NT2/D1 (cell line): ENCODE data around the gene ZSWIM5.

Experiments used
- DNase-seq: peaks from one replicate; pipeline ENCODE4 v3.0.0-alpha.2; 2011; ENCODE audit warnings: low read depth, low spot score
- H3K27me3 ChIP-seq: 2 replicates; pipeline ENCODE4 v1.6.0; 2011; ENCODE audit warnings: mild to moderate bottlenecking; ENCODE audit not compliant: insufficient read length, insufficient read depth
- H3K36me3 ChIP-seq: 2 replicates; pipeline ENCODE4 v1.6.1; 2011; ENCODE audit warnings: mild to moderate bottlenecking, low read length, mixed read lengths; ENCODE audit not compliant: insufficient read depth, insufficient read length
- H3K4me1 ChIP-seq: 2 replicates; pipeline ENCODE4 v1.5.1; 2011; ENCODE audit not compliant: insufficient read depth, insufficient read length
- H3K4me3 ChIP-seq: 2 replicates; pipeline ENCODE4 v1.5.1; 2011; ENCODE audit warnings: low read depth; ENCODE audit not compliant: insufficient read length
- H3K9ac ChIP-seq: 2 replicates; pipeline ENCODE4 v1.6.0; 2011; ENCODE audit warnings: low read depth; ENCODE audit not compliant: insufficient read length
- H3K9me3 ChIP-seq: 2 replicates; pipeline ENCODE4 v1.5.1; 2011; ENCODE audit warnings: mild to moderate bottlenecking, low read length; ENCODE audit not compliant: insufficient read depth
- SUZ12 ChIP-seq: IDR thresholded peaks from 2 replicates; pipeline ENCODE4 v1.6.1; 2011; ENCODE audit not compliant: insufficient read length, insufficient read depth; ENCODE audit errors: extremely low read depth
- YY1 ChIP-seq: IDR thresholded peaks from 2 replicates; pipeline ENCODE4 v1.6.1; 2011; ENCODE audit not compliant: insufficient read length, insufficient read depth
- ZNF274 ChIP-seq: IDR thresholded peaks from 2 replicates; pipeline ENCODE4 v1.6.1; 2011; ENCODE audit warnings: mild to moderate bottlenecking, low read depth, low read length

ZSWIM5 gene

DNA sequence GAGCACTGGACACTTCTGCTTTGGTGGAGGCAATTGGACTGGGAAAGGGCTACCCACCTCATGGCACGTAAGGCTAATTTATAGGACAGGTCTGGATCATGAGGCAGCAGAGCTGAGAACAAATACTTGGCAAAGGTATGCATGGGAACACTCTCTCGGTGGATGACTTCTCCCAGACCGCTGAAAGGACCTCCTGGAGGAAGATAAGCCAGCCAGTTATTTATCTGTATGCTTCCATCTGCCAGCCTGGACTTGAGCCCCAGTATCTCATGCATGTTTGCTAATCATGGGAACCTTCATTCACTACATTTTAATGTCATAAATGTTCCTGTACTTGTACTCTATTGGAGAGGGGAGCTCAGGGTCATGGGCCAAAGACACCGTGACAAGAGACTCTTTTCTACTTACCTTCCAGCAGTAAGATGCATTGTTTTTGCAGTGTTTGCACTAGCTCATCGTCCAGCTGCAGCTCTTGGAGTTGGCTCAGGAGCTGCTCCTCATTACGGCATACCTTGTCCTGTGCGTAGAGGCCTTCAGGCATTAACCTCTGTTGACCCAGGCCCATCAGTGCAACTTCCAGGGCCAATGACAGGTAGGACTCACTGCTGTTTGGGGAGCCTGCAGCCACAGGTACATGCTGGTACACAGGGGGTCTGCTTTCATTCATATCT is 170.6 kb downstream of the ZSWIM5 start:
- no peak overlapping the region for H3K4me3 ChIP-seq
- no peaks in the 10 kb centered on the region for H3K9me3 ChIP-seq
- H3K36me3 ChIP-seq: no peaks in the 10 kb centered on the region
- no peaks in the 10 kb centered on the region for H3K4me1 ChIP-seq
- TF ChIP-seq YY1: no peak
- no peak for TF ChIP-seq SUZ12
- no peak for TF ChIP-seq ZNF274
- DNase-seq: no peak
- H3K27me3 ChIP-seq: no peaks in the 10 kb centered on the region
- no peak overlapping the region for H3K9ac ChIP-seq

DNA sequence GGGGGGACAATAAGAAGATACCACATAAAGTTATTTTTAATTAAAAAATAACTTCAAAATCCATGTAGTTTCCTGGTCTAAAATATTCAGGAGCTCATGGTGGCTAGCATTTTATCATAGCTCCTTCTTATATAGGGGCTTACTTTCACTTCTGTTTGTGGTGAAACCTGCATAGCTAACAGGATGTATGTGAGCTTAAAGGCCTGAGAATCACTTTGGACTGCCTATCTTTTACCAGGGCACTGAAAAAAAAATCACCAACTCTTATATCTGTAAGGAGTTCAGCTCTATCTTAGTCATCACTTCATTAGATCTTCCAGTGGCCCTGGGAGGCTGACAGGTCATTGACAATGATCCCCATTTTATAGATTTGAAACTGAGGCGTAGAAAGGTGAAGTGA is 173.0 kb downstream of the ZSWIM5 start:
- Histone ChIP-seq H3K9ac (no peak overlapping the region), H3K36me3 (no peaks in the 10 kb centered on the region), H3K4me1 (no peaks in the 10 kb centered on the region), H3K27me3 (no peaks in the 10 kb centered on the region), H3K4me3 (no peak overlapping the region), H3K9me3 (no peaks in the 10 kb centered on the region)
- no peak for TF ChIP-seq ZNF274
- no peak for TF ChIP-seq SUZ12
- TF ChIP-seq YY1: no peak
- no peak for DNase-seq

DNA sequence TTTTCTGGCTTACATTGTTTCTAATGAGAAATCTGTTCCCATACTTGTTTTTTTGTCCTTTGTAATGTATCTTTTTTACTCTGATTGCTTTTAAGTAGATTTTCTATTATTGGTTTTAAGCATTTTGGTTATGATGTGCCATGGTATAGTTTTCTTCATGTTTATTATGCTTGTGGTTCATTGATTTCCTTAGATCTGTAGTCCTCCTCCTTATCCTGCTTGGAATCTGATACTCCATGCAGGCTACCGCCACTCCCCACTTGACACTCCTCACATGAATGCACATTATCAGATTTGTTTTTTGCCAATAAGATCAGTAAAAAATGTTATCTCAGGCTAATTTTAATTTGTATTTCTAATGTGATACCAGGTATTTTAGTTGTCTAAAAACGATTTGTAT is 173.6 kb downstream of the ZSWIM5 start:
- no peaks in the 10 kb centered on the region for H3K4me1 ChIP-seq
- H3K4me3 ChIP-seq: no peak overlapping the region
- H3K27me3 ChIP-seq: no peaks in the 10 kb centered on the region
- no peak for DNase-seq
- no peak overlapping the region for H3K9ac ChIP-seq
- H3K36me3 ChIP-seq: no peaks in the 10 kb centered on the region
- TF ChIP-seq ZNF274: no peak
- no peak for TF ChIP-seq SUZ12
- TF ChIP-seq YY1: no peak
- no peaks in the 10 kb centered on the region for H3K9me3 ChIP-seq

DNA sequence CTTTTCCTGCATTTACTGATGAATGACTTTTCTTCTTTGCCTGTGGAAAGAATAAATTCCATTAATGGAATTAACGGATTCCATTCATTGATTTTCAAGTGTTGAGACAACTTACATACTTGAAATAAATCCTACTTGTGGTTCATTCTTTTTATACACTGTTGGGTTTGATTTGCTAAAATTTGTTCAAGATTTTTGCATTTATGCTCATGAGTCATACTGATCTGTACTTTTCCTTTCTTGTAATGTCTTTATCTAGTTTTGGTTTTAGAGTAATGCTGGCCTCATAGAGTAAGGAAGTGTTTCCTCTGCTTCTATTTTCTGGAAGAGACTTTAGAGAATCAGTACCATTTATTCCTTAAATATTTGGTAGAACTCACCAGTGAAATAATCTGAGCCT is 180.0 kb downstream of the ZSWIM5 start:
- TF ChIP-seq YY1 (no peak), SUZ12 (no peak), ZNF274 (no peak)
- no peaks in the 10 kb centered on the region for H3K36me3 ChIP-seq
- no peaks in the 10 kb centered on the region for H3K9me3 ChIP-seq
- H3K9ac ChIP-seq: no peak overlapping the region
- no peak overlapping the region for H3K4me3 ChIP-seq
- no peaks in the 10 kb centered on the region for H3K4me1 ChIP-seq
- DNase-seq: no peak
- H3K27me3 ChIP-seq: no peaks in the 10 kb centered on the region

DNA sequence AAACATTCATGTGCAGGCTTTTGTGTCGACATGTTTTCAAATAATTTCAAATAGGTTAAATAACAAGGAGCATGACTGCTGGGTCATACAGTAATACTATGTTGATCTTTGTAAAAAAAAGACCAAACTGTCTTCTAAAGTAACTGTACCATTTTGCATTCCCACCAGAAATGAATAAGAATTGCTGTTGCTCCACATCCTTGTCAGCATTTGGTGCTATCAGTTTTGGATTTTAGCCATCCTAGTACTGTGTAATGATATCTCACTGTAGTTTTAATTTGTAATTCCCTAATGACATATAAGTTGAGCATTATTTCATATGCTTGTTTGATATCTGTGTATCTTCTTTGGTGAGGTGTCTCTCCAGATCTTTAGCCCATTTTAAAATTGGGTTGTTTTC is 182.7 kb downstream of the ZSWIM5 start:
- H3K9me3 ChIP-seq: no peaks in the 10 kb centered on the region
- no peak for TF ChIP-seq SUZ12
- no peak for TF ChIP-seq YY1
- no peak for TF ChIP-seq ZNF274
- H3K27me3 ChIP-seq: no peaks in the 10 kb centered on the region
- H3K9ac ChIP-seq: no peak overlapping the region
- H3K36me3 ChIP-seq: no peaks in the 10 kb centered on the region
- H3K4me1 ChIP-seq: no peaks in the 10 kb centered on the region
- DNase-seq: no peak
- no peak overlapping the region for H3K4me3 ChIP-seq

DNA sequence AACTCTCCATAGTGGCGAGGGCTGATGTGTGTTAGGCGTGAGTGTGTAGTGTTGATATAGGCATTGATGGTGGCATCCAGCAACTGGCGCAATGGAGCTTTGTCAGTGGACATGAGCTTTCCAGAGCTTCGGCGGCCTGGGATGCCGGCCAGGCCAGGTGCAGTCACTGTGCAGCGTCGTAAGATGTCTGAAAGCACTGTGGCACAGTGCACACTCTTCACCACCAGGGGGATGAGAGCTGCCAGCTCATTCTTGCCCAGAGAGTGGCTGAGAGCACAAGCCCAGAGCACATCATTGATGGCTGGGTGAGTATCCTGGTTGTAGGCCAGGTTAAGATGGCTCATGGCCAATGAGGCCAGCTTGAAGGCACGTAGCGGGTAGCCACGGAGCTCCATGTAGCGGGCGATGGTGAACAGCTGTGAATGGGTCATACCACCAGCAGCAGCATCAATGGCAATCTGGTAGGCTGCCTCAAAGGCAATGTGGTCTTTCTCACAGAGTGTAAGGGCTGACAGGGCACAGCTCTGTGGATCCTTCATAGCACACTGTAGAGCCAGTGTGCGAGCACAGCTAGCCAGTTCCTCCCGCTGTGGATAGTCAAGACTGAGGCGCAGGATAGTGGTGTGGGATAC is 187.7 kb downstream of the ZSWIM5 start:
- Histone ChIP-seq H3K4me3 (no peak overlapping the region), H3K36me3 (peaks cover 25% of the 10 kb centered on the region), H3K9ac (no peak overlapping the region), H3K9me3 (no peaks in the 10 kb centered on the region), H3K4me1 (peaks cover 4% of the 10 kb centered on the region), H3K27me3 (no peaks in the 10 kb centered on the region)
- peak; percentile 55 for DNase-seq
- no peak for TF ChIP-seq ZNF274
- no peak for TF ChIP-seq YY1
- TF ChIP-seq SUZ12: no peak

DNA sequence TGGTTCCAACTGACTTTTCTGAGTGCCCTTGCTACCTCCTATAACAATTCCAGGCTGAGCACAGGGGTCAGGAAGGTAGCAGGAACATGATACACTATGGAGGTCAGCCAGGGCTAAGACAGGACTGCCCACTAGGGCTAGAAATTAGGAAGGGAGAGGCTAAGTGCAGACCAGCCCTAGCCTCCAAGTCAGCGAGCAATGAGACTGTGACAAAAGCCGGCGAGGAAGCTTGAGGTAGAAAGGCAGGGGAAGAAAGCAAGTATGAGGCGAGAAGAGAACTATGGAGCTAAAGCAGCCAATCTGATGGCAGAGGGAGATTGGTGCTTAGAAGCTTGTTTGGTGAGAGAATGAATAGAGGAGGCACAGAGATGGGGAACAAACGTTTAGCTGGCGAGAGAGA is 189.6 kb downstream of the ZSWIM5 start:
- Histone ChIP-seq H3K4me3 (no peak overlapping the region), H3K36me3 (peaks cover 33% of the 10 kb centered on the region), H3K9me3 (no peaks in the 10 kb centered on the region), H3K9ac (no peak overlapping the region), H3K27me3 (no peaks in the 10 kb centered on the region), H3K4me1 (peaks cover 10% of the 10 kb centered on the region)
- TF ChIP-seq SUZ12 (no peak), YY1 (no peak), ZNF274 (no peak)
- no peak for DNase-seq
